ENCODE measurements around the gene RAB11B. TPM values are rescaled to one million over a fixed set of nuclear protein-coding genes. Genes with fewer than 3 reads are reported as not detected.
A peak's percentile ranks its signal among the peaks of the same experiment; 100 is the strongest.

RAB11B gene
- total and polyA plus RNA-seq, 2 of the 13 experiments (the other 11 are each of a cell fraction or from before 2014, with no cell fraction given), result 6.0 to 28.4 TPM

- no peak for TF ChIP-seq ZSCAN31 (CRISPR knock-in tag; IDR thresholded peaks at IDR 0.05; ENCODE audit: low read depth)
- no peak for TF ChIP-seq ZNF260 (CRISPR knock-in tag; IDR thresholded peaks at IDR 0.05; ENCODE audit: borderline replicate concordance, low read depth)
- no peak for TF ChIP-seq ZNF33A (CRISPR knock-in tag; IDR thresholded peaks at IDR 0.05; ENCODE audit: borderline replicate concordance)
- no peak for TF ChIP-seq ATAD3A (CRISPR knock-in tag; IDR thresholded peaks at IDR 0.05)
- TF ChIP-seq HDAC6 (IDR thresholded peaks at IDR 0.05; ENCODE audit: low read depth, low read length), result no peak
- peak; percentile 37 for TF ChIP-seq ZNF574 (CRISPR knock-in tag; IDR thresholded peaks at IDR 0.05)
- no peak for TF ChIP-seq ATF4 (CRISPR knock-in tag; IDR thresholded peaks at IDR 0.05)
- TF ChIP-seq RXRB (CRISPR knock-in tag; IDR thresholded peaks at IDR 0.05; ENCODE audit: borderline replicate concordance), result peak; percentile 52; the same call in 1 of the 2 replicates
- TF ChIP-seq FOXA1 (IDR thresholded peaks at IDR 0.05), result no peak
- TF ChIP-seq FOXA1 (CRISPR knock-in tag; IDR thresholded peaks at IDR 0.05), result no peak
- TF ChIP-seq HOMEZ (CRISPR knock-in tag; IDR thresholded peaks at IDR 0.05; ENCODE audit: low read depth), result no peak
- TF ChIP-seq SRY (CRISPR knock-in tag; IDR thresholded peaks at IDR 0.05), result no peak
- TF ChIP-seq CAMTA2 (CRISPR knock-in tag; IDR thresholded peaks at IDR 0.05; ENCODE audit: borderline replicate concordance), result no peak
- TF ChIP-seq ATRX (CRISPR knock-in tag; IDR thresholded peaks at IDR 0.05; ENCODE audit: borderline replicate concordance), result no peak
- no peak for TF ChIP-seq CCAR2 (optimal IDR thresholded peaks at IDR 0.05; ENCODE audit: low read depth, low read length)
- no peak for TF ChIP-seq ZNF710 (CRISPR knock-in tag; IDR thresholded peaks at IDR 0.05; ENCODE audit: borderline replicate concordance)
- TF ChIP-seq RFX1 (IDR thresholded peaks at IDR 0.05), result no peak
- TF ChIP-seq ATF3 (CRISPR knock-in tag; IDR thresholded peaks at IDR 0.05), result no peak
- TF ChIP-seq ZNF430 (CRISPR knock-in tag; IDR thresholded peaks at IDR 0.05), result no peak
- no peak for TF ChIP-seq PTBP1 (IDR thresholded peaks at IDR 0.05; ENCODE audit: low read depth, low read length, poor library complexity, severe bottlenecking)
Observed at GRCh38 chr19:8361921-8362793, 28.0 kb upstream of the RAB11B start (continued).
